22Rv1 (cell line): ENCODE results near the gene TMEM170A.
"Not testable (repeated sequence)": the region's sequence is repeated elsewhere in the genome, so short reads cannot be mapped to it uniquely, and the experiment has no call there.

ENCODE experiments used
- ZFX ChIP-seq: fragments of 450-650 bp; IDR thresholded peaks from 2 replicates; pipeline ENCODE4 v1.6.1; 2017; ENCODE audit warnings: antibody characterized with exemption, borderline replicate concordance
- TF ChIP-seq, protein P1 (sequence below): fragments of 450-650 bp; IDR thresholded peaks from 2 replicates; pipeline ENCODE4 v1.5.1; 2017; ENCODE audit warnings: mild to moderate bottlenecking

DNA sequence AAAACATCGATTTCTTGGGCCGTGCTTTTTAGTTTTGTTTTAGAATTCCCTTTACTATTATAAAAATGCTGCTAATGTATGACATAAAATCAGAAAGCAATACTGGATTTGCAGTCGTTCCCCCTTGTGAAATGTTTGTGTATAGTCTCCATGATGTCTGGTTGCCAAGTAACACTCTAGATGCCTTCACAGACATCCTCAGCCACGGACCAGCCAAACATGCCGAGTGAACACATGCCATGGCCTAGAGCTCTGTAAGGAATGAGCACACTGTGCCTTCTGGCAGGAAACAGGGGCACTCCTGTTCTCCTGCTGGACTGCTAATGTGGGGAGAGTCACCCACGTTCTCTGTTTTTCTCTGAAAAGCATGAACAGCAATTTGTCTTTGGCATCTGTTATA, 37.3 kb upstream of the TMEM170A start:
- TF ChIP-seq, protein P1, sequence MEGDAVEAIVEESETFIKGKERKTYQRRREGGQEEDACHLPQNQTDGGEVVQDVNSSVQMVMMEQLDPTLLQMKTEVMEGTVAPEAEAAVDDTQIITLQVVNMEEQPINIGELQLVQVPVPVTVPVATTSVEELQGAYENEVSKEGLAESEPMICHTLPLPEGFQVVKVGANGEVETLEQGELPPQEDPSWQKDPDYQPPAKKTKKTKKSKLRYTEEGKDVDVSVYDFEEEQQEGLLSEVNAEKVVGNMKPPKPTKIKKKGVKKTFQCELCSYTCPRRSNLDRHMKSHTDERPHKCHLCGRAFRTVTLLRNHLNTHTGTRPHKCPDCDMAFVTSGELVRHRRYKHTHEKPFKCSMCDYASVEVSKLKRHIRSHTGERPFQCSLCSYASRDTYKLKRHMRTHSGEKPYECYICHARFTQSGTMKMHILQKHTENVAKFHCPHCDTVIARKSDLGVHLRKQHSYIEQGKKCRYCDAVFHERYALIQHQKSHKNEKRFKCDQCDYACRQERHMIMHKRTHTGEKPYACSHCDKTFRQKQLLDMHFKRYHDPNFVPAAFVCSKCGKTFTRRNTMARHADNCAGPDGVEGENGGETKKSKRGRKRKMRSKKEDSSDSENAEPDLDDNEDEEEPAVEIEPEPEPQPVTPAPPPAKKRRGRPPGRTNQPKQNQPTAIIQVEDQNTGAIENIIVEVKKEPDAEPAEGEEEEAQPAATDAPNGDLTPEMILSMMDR = not testable (repeated sequence)
- TF ChIP-seq ZFX = not testable (repeated sequence)
